ENCODE data around the gene ARHGAP20.
A peak's percentile ranks its signal among the peaks of the same experiment; 100 is the strongest.

ARHGAP20 gene

GRCh38 chr11:110711448-110711775 is 825 bp downstream of the ARHGAP20 start:
- peak overlapping the region; percentile 62 for H3K4me3 ChIP-seq (ENCODE audit: low read depth, low read length)
- no peak for DNase-seq (ENCODE audit: low read depth, low spot score)
- no peak for TF ChIP-seq CTCF (IDR thresholded peaks at IDR 0.05; ENCODE audit: low read depth, low read length)
- in situ Hi-C loops (cut with HindIII; ENCODE audit: low sequenced_read_pairs): no loop called here

- in situ Hi-C loops (cut with HindIII; ENCODE audit: low sequenced_read_pairs): no loop called here
- TF ChIP-seq CTCF (IDR thresholded peaks at IDR 0.05; ENCODE audit: low read depth, low read length): no peak
- DNase-seq (ENCODE audit: low read depth, low spot score): peak; percentile 26
- H3K4me3 ChIP-seq (ENCODE audit: low read depth, low read length): peak overlapping the region; percentile 62
These were observed 1.4 kb downstream of the ARHGAP20 start for GRCh38 chr11:110710628-110711381.

GRCh38 chr11:110704210-110704864 is 7.9 kb downstream of the ARHGAP20 start:
- no peak overlapping the region for H3K4me3 ChIP-seq (ENCODE audit: low read depth, low read length)
- in situ Hi-C loops (cut with HindIII; ENCODE audit: low sequenced_read_pairs): no loop called here
- no peak for DNase-seq (ENCODE audit: low read depth, low spot score)
- TF ChIP-seq CTCF (IDR thresholded peaks at IDR 0.05; ENCODE audit: low read depth, low read length): no peak

- TF ChIP-seq CTCF (IDR thresholded peaks at IDR 0.05; ENCODE audit: low read depth, low read length): no peak
- in situ Hi-C loops (cut with HindIII; ENCODE audit: low sequenced_read_pairs): no loop called here
- no peak overlapping the region for H3K4me3 ChIP-seq (ENCODE audit: low read depth, low read length)
- no peak for DNase-seq (ENCODE audit: low read depth, low spot score)
These were observed 20.3 kb downstream of the ARHGAP20 start for GRCh38 chr11:110691926-110692325.

GRCh38 chr11:110689306-110689705 is 22.9 kb downstream of the ARHGAP20 start:
- H3K4me3 ChIP-seq (ENCODE audit: low read depth, low read length): no peak overlapping the region
- TF ChIP-seq CTCF (IDR thresholded peaks at IDR 0.05; ENCODE audit: low read depth, low read length): no peak
- no peak for DNase-seq (ENCODE audit: low read depth, low spot score)
- in situ Hi-C loops (cut with HindIII; ENCODE audit: low sequenced_read_pairs): no loop called here

- TF ChIP-seq CTCF (IDR thresholded peaks at IDR 0.05; ENCODE audit: low read depth, low read length): no peak
- H3K4me3 ChIP-seq (ENCODE audit: low read depth, low read length): no peak overlapping the region
- in situ Hi-C loops (cut with HindIII; ENCODE audit: low sequenced_read_pairs): no loop called here
- peak; percentile 22 for DNase-seq (ENCODE audit: low read depth, low spot score)
These were observed 32.8 kb downstream of the ARHGAP20 start for GRCh38 chr11:110679323-110679975.

Data from astrocyte of the spinal cord (primary cell).